ENCODE results near the gene TMEM140.
A peak's percentile ranks its signal among the peaks of the same experiment; 100 is the strongest.

Gene TMEM140

GRCh38 chr7:135156290-135156689 is 8.4 kb downstream of the TMEM140 start:
- H3K4me3 ChIP-seq (ENCODE audit: low read depth, low read length) = no peak overlapping the region

GRCh38 chr7:135158141-135158655 is 10.3 kb downstream of the TMEM140 start:
- no peak overlapping the region for H3K4me3 ChIP-seq (ENCODE audit: low read depth, low read length)
- DNase-seq (ENCODE audit: low read depth) = no peak

More at GRCh38 chr7:135156290-135156689, 8.4 kb downstream of the TMEM140 start:
- DNase-seq (ENCODE audit: low read depth) = no peak

- no peak for DNase-seq (ENCODE audit: low read depth)
- H3K4me3 ChIP-seq (ENCODE audit: low read depth, low read length) = no peak overlapping the region
These were observed 11.0 kb downstream of the TMEM140 start for GRCh38 chr7:135158874-135159273.

GRCh38 chr7:135159359-135160085 is 11.7 kb downstream of the TMEM140 start:
- DNase-seq (ENCODE audit: low read depth) = no peak
- no peak overlapping the region for H3K4me3 ChIP-seq (ENCODE audit: low read depth, low read length)

- no peak overlapping the region for H3K4me3 ChIP-seq (ENCODE audit: low read depth, low read length)
- DNase-seq (ENCODE audit: low read depth) = no peak
These were observed 12.4 kb downstream of the TMEM140 start for GRCh38 chr7:135160098-135160857.

GRCh38 chr7:135160858-135161653 is 13.2 kb downstream of the TMEM140 start:
- no peak overlapping the region for H3K4me3 ChIP-seq (ENCODE audit: low read depth, low read length)
- no peak for DNase-seq (ENCODE audit: low read depth)

- H3K4me3 ChIP-seq (ENCODE audit: low read depth, low read length) = no peak overlapping the region
These were observed 13.8 kb downstream of the TMEM140 start for GRCh38 chr7:135161669-135162068.

GRCh38 chr7:135162382-135163001 is 14.6 kb downstream of the TMEM140 start:
- H3K4me3 ChIP-seq (ENCODE audit: low read depth, low read length) = no peak overlapping the region
- no peak for DNase-seq (ENCODE audit: low read depth)

More at GRCh38 chr7:135161669-135162068, 13.8 kb downstream of the TMEM140 start:
- DNase-seq (ENCODE audit: low read depth) = no peak

GRCh38 chr7:135164357-135165061 is 16.6 kb downstream of the TMEM140 start:
- DNase-seq (ENCODE audit: low read depth) = no peak
- H3K4me3 ChIP-seq (ENCODE audit: low read depth, low read length) = no peak overlapping the region

- H3K4me3 ChIP-seq (ENCODE audit: low read depth, low read length) = no peak overlapping the region
- no peak for DNase-seq (ENCODE audit: low read depth)
These were observed 18.0 kb downstream of the TMEM140 start for GRCh38 chr7:135165862-135166261.

GRCh38 chr7:135166338-135166990 is 18.6 kb downstream of the TMEM140 start:
- no peak for DNase-seq (ENCODE audit: low read depth)
- H3K4me3 ChIP-seq (ENCODE audit: low read depth, low read length) = no peak overlapping the region

- no peak overlapping the region for H3K4me3 ChIP-seq (ENCODE audit: low read depth, low read length)
- no peak for DNase-seq (ENCODE audit: low read depth)
These were observed 19.6 kb downstream of the TMEM140 start for GRCh38 chr7:135167365-135167917.

GRCh38 chr7:135168001-135168400 is 20.1 kb downstream of the TMEM140 start:
- no peak overlapping the region for H3K4me3 ChIP-seq (ENCODE audit: low read depth, low read length)
- no peak for DNase-seq (ENCODE audit: low read depth)

GRCh38 chr7:135168489-135169140 is 20.7 kb downstream of the TMEM140 start:
- H3K4me3 ChIP-seq (ENCODE audit: low read depth, low read length) = no peak overlapping the region
- DNase-seq (ENCODE audit: low read depth) = no peak

GRCh38 chr7:135169141-135169963 is 21.5 kb downstream of the TMEM140 start:
- H3K4me3 ChIP-seq (ENCODE audit: low read depth, low read length) = peak overlapping the region; percentile 86
- DNase-seq (ENCODE audit: low read depth) = no peak

- peak overlapping the region; percentile 86 for H3K4me3 ChIP-seq (ENCODE audit: low read depth, low read length)
- no peak for DNase-seq (ENCODE audit: low read depth)
These were observed 22.0 kb downstream of the TMEM140 start for GRCh38 chr7:135169964-135170273.

Measured in skeletal muscle cell (primary cell).